Chondrocyte (in vitro differentiated cells): ENCODE results near the gene CEP41. TPM values are rescaled to one million over a fixed set of nuclear protein-coding genes. Genes with fewer than 3 reads are reported as not detected.

Source experiments
- DNase-seq: peaks from one replicate; pipeline ENCODE4 v3.0.0; 2021; ENCODE audit warnings: mixed read lengths, low spot score
- H3K27ac Mint-ChIP-seq: one replicate; pipeline ENCODE4 v1.8.0; 2021; ENCODE audit warnings: mild to moderate bottlenecking, moderate library complexity, mixed read lengths; ENCODE audit not compliant: unreplicated experiment
- H3K27me3 Mint-ChIP-seq: 2 replicates; pipeline ENCODE4 v1.8.0; 2021; ENCODE audit warnings: low read depth, mixed read lengths
- H3K36me3 Mint-ChIP-seq: 2 replicates; pipeline ENCODE4 v1.8.0; 2021; ENCODE audit warnings: low read depth, mixed read lengths
- H3K4me1 Mint-ChIP-seq: 2 replicates; pipeline ENCODE4 v1.8.0; 2021; ENCODE audit warnings: low read depth, mild to moderate bottlenecking, mixed read lengths
- H3K4me3 Mint-ChIP-seq: one replicate; pipeline ENCODE4 v1.8.0; 2021; ENCODE audit warnings: mild to moderate bottlenecking, moderate library complexity, mixed read lengths; ENCODE audit not compliant: unreplicated experiment
- H3K9me3 Mint-ChIP-seq: 2 replicates; pipeline ENCODE4 v1.8.0; 2021; ENCODE audit warnings: low read depth, mixed read lengths
- total RNA-seq: library from RNA; stranded (reverse); gene quantifications from 3 replicates; pipeline ENCODE4 v1.2.1, GENCODE V29; 2021
- TF ChIP-seq, protein P1 (sequence below): fragments of 200-600 bp; sonication (generic); IDR thresholded peaks from 2 replicates; pipeline ENCODE4 v1.5.0; 2021; ENCODE audit warnings: antibody characterized with exemption, mild to moderate bottlenecking, moderate library complexity

CEP41 gene
- total RNA-seq, 1 donor from 2014 or later: 10.3 TPM

DNA sequence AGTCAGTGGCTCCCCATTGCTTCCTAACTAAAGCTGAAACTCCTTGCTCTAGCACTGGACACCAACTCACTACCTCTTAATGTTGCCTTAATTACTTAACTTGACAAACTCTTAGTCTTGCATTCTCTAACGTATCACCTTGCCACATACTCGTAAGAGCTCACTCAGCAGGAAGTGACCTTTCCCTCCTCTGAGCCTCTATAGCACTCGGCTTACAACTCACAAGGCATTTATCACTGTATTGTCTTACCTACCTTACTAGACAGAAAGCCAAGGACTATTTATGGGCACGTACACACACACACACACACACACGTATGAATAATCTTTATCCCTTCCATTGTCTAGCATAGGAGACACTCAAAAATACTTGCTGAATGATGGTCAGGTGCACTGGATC is 21.2 kb downstream of the CEP41 start:
- Mint-ChIP-seq H3K9me3 (no peaks in the 10 kb centered on the region), H3K27ac (no peak overlapping the region), H3K4me3 (no peak overlapping the region), H3K27me3 (no peaks in the 10 kb centered on the region), H3K36me3 (no peaks in the 10 kb centered on the region), H3K4me1 (peaks cover 21% of the 10 kb centered on the region)
- TF ChIP-seq, protein P1, sequence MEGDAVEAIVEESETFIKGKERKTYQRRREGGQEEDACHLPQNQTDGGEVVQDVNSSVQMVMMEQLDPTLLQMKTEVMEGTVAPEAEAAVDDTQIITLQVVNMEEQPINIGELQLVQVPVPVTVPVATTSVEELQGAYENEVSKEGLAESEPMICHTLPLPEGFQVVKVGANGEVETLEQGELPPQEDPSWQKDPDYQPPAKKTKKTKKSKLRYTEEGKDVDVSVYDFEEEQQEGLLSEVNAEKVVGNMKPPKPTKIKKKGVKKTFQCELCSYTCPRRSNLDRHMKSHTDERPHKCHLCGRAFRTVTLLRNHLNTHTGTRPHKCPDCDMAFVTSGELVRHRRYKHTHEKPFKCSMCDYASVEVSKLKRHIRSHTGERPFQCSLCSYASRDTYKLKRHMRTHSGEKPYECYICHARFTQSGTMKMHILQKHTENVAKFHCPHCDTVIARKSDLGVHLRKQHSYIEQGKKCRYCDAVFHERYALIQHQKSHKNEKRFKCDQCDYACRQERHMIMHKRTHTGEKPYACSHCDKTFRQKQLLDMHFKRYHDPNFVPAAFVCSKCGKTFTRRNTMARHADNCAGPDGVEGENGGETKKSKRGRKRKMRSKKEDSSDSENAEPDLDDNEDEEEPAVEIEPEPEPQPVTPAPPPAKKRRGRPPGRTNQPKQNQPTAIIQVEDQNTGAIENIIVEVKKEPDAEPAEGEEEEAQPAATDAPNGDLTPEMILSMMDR: no peak
- DNase-seq: no peak

DNA sequence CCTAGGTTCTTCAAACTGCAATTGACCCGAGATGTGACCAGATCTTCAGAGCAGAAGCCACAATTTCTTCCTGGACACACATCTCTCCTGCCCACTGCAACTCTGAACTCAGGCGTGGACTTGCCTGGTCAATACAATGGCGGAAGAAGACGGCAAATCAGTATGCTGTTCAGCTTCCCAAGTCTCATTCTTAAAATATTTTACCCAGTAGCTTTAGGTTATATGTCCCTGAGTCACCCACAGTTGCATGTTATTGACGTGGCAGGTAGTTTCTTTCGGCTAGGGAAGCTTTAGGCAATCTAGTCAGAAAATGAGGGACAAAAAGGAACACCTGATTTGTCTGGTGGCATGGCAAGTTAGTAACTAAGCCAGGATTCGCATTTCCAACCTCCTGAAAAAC is 22.5 kb downstream of the CEP41 start:
- Mint-ChIP-seq H3K27ac (no peak overlapping the region), H3K36me3 (no peaks in the 10 kb centered on the region), H3K4me3 (no peak overlapping the region), H3K4me1 (peaks cover 25% of the 10 kb centered on the region), H3K27me3 (no peaks in the 10 kb centered on the region), H3K9me3 (no peaks in the 10 kb centered on the region)
- no peak for DNase-seq
- TF ChIP-seq, protein P1: no peak

DNA sequence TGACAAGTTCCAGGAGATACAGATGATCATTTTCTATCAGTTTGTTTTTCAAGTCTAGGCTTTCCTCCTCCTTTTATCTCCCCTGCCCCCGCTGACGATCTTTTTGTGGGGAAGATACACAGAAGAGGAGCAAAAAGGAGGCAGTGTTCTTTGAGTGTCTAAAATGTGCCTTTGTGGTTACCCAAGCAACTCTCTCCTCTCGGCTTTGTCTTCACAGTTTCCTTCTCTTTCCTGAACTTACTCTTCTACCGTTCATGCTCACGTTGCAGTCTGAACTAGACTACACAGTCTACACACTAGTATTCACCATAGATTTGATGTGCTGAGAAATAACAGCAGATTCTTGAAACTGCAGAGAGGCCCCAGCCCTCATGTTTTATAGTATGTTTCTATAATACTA is 23.6 kb downstream of the CEP41 start:
- peaks cover 21% of the 10 kb centered on the region for H3K4me1 Mint-ChIP-seq
- no peaks in the 10 kb centered on the region for H3K27me3 Mint-ChIP-seq
- H3K4me3 Mint-ChIP-seq: no peak overlapping the region
- H3K9me3 Mint-ChIP-seq: no peaks in the 10 kb centered on the region
- no peak for DNase-seq
- H3K27ac Mint-ChIP-seq: no peak overlapping the region
- H3K36me3 Mint-ChIP-seq: no peaks in the 10 kb centered on the region
- TF ChIP-seq, protein P1: no peak

DNA sequence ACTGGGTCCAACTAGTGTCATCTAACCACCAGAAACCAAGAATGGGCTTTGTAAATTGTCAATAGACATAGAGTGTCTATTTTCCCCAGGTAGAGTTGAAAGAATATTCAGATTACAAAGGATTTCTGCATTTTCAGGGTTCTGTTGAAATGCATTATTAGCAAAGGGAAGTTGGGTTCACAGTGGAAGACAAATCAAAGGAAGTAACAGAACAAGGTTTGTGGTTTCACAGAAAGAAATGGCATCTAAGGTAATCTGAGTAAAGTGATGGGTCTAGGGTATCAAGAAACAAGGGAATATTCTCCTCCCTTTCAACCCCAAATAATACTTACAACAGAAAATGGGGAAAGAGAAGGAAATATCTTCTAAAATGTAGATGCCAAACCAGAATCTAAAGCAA is 25.8 kb downstream of the CEP41 start:
- no peaks in the 10 kb centered on the region for H3K36me3 Mint-ChIP-seq
- TF ChIP-seq, protein P1: no peak
- H3K4me3 Mint-ChIP-seq: no peak overlapping the region
- no peak for DNase-seq
- no peak overlapping the region for H3K27ac Mint-ChIP-seq
- no peaks in the 10 kb centered on the region for H3K9me3 Mint-ChIP-seq
- no peaks in the 10 kb centered on the region for H3K27me3 Mint-ChIP-seq
- H3K4me1 Mint-ChIP-seq: peaks cover 10% of the 10 kb centered on the region

DNA sequence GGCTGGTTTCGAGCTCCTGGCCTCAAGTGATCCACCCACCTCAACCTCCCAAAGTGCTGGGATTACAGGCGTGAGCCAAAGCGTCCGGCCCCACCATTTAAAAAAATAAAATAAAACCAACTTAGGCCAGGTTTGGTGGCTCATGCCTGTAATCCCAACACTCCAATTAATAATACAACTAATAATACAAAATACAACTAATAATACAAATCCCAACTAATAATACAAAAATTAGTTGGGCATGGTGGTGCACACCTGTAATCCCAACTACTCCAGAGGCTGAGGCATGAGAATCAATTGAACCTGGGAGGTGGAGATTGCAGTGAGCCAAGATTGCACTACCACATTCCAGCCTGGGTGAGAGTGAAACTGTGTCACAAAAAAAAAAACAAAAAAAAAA is 27.6 kb downstream of the CEP41 start:
- no peaks in the 10 kb centered on the region for H3K9me3 Mint-ChIP-seq
- no peaks in the 10 kb centered on the region for H3K27me3 Mint-ChIP-seq
- TF ChIP-seq, protein P1: no peak
- H3K36me3 Mint-ChIP-seq: no peaks in the 10 kb centered on the region
- H3K27ac Mint-ChIP-seq: no peak overlapping the region
- H3K4me1 Mint-ChIP-seq: peaks cover 19% of the 10 kb centered on the region
- DNase-seq: no peak
- no peak overlapping the region for H3K4me3 Mint-ChIP-seq
